Hepatocyte (in vitro differentiated cells): Measurements from ENCODE around the gene CROCC2. TPM values are rescaled to one million over a fixed set of nuclear protein-coding genes. Genes with fewer than 3 reads are reported as not detected.

Source experiments
- DNase-seq: peaks from one replicate; pipeline ENCODE4 v3.0.0-alpha.2; 2016; ENCODE audit warnings: low spot score
- H2AFZ ChIP-seq: fragments of 200-600 bp; sonication (generic); 2 replicates; pipeline ENCODE4 v1.6.0; 2016; ENCODE audit warnings: antibody characterized with exemption, mild to moderate bottlenecking
- H3K27ac ChIP-seq: fragments of 200-600 bp; sonication (generic); 2 replicates; pipeline ENCODE4 v1.5.1; 2016; ENCODE audit warnings: mild to moderate bottlenecking
- H3K27me3 ChIP-seq: fragments of 200-600 bp; sonication (generic); 2 replicates; pipeline ENCODE4 v1.6.1; 2016
- H3K36me3 ChIP-seq: fragments of 200-600 bp; sonication (generic); replicated peaks from 2 replicates; pipeline ENCODE4 v1.5.1; 2016; ENCODE audit warnings: low read depth; ENCODE audit not compliant: insufficient read depth
- H3K4me1 ChIP-seq: fragments of 200-600 bp; sonication (generic); 2 replicates; pipeline ENCODE4 v1.5.1; 2016; ENCODE audit warnings: mild to moderate bottlenecking, moderate library complexity; ENCODE audit not compliant: insufficient read depth
- H3K4me2 ChIP-seq: fragments of 200-600 bp; sonication (generic); 2 replicates; pipeline ENCODE4 v1.6.0; 2016
- H3K4me3 ChIP-seq: fragments of 200-600 bp; sonication (generic); 2 replicates; pipeline ENCODE4 v1.5.1; 2016; ENCODE audit warnings: mild to moderate bottlenecking
- H3K79me2 ChIP-seq: fragments of 200-600 bp; sonication (generic); 2 replicates; pipeline ENCODE4 v1.6.0; 2017; ENCODE audit warnings: mild to moderate bottlenecking
- H3K9me2 ChIP-seq: fragments of 200-600 bp; sonication (generic); replicated peaks from 2 replicates; pipeline ENCODE4 v1.6.0; 2017; ENCODE audit warnings: mild to moderate bottlenecking; ENCODE audit not compliant: insufficient read depth
- H3K9me3 ChIP-seq: fragments of 200-600 bp; sonication (generic); 2 replicates; pipeline ENCODE4 v1.5.1; 2016; ENCODE audit warnings: low read depth, mild to moderate bottlenecking
- H4K20me1 ChIP-seq: fragments of 200-600 bp; sonication (generic); 2 replicates; pipeline ENCODE4 v1.6.0; 2016; ENCODE audit warnings: mild to moderate bottlenecking; ENCODE audit not compliant: insufficient read depth, poor library complexity, severe bottlenecking
- EZH2 ChIP-seq: fragments of 200-600 bp; sonication (generic); IDR thresholded peaks from 2 replicates; pipeline ENCODE4 v1.6.1; 2016; ENCODE audit warnings: antibody characterized with exemption, mild to moderate bottlenecking, borderline replicate concordance
- EZH2phosphoT487 ChIP-seq: fragments of 200-600 bp; sonication (generic); IDR thresholded peaks from one replicate; pipeline ENCODE4 v1.6.1; 2018; ENCODE audit warnings: antibody characterized with exemption, mild to moderate bottlenecking, low read depth, moderate library complexity; ENCODE audit not compliant: unreplicated experiment, severe bottlenecking
- WGBS: methylation state at CpG from one replicate; pipeline ENCODE4 v1.1.6; 2016; ENCODE audit warnings: low lambda C conversion rate; ENCODE audit errors: missing lambda C conversion rate; 5-methylcytosine and 5-hydroxymethylcytosine counted together
- polyA plus RNA-seq: library from polyadenylated mRNA; unstranded; fragments of >200 nt; fragmentation: Nextera tagmentation; extraction: Ambion mirVana; gene quantifications from 2 replicates; pipeline ENCODE4 v1.2.1, GENCODE V29; 2016
- total RNA-seq: library from RNA; depleted of rRNA; stranded (reverse); fragments of >200 nt; gene quantifications from 2 replicates; pipeline ENCODE4 v1.2.3, GENCODE V29; 2014
- TF ChIP-seq, protein P1 (sequence below): fragments of 200-600 bp; sonication (generic); IDR thresholded peaks from 2 replicates; pipeline ENCODE4 v1.5.1; 2016; ENCODE audit warnings: antibody characterized with exemption, mild to moderate bottlenecking; ENCODE audit not compliant: poor library complexity

The CROCC2 gene
- total and polyA plus RNA-seq, 2 experiments from 2014 or later: 0.04 to 0.10 TPM

DNA sequence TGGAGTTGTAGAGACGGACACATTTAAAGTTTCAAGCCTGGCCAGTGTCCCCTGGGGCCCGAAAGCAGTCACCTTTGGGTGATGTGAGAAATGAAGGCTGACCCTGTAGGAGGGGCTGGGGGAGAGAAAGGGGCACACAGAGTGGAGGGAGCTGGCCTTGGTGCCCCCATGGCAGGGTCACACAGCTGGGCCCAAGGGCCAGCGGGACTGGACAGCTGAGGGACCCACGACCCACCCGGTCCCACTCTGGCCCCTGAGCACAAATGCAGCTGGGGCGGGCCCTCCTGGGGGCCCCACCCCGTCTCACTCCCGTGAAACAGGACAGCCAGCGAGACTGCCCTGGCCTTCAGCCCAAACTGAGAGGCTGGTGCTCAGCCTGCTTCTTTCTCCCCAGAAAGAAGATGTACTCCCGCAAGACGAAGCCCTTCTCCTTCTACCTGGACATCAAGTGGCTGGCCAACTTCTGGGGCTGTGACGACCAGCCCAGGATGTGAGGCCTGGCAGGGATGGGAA is 31.4 kb upstream of the CROCC2 start:
- H3K4me2 ChIP-seq: peak overlapping the region; percentile 46
- H3K79me2 ChIP-seq: no peaks in the 10 kb centered on the region
- H3K27me3 ChIP-seq: no peaks in the 10 kb centered on the region
- H3K9me2 ChIP-seq: no peaks in the 10 kb centered on the region
- H3K9me3 ChIP-seq: no peaks in the 10 kb centered on the region
- peak overlapping the region; percentile 90 for H3K27ac ChIP-seq
- no peak for DNase-seq
- H2AFZ ChIP-seq: no peak overlapping the region
- no peaks in the 10 kb centered on the region for H4K20me1 ChIP-seq
- TF ChIP-seq EZH2: no peak
- TF ChIP-seq, protein P1, sequence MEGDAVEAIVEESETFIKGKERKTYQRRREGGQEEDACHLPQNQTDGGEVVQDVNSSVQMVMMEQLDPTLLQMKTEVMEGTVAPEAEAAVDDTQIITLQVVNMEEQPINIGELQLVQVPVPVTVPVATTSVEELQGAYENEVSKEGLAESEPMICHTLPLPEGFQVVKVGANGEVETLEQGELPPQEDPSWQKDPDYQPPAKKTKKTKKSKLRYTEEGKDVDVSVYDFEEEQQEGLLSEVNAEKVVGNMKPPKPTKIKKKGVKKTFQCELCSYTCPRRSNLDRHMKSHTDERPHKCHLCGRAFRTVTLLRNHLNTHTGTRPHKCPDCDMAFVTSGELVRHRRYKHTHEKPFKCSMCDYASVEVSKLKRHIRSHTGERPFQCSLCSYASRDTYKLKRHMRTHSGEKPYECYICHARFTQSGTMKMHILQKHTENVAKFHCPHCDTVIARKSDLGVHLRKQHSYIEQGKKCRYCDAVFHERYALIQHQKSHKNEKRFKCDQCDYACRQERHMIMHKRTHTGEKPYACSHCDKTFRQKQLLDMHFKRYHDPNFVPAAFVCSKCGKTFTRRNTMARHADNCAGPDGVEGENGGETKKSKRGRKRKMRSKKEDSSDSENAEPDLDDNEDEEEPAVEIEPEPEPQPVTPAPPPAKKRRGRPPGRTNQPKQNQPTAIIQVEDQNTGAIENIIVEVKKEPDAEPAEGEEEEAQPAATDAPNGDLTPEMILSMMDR: no peak
- no peak for TF ChIP-seq EZH2phosphoT487
- H3K4me1 ChIP-seq: peaks cover 15% of the 10 kb centered on the region
- H3K4me3 ChIP-seq: no peak overlapping the region
- WGBS: 86% methylated on average over 12 of the region's 12 CpGs
- H3K36me3 ChIP-seq: no peaks in the 10 kb centered on the region

DNA sequence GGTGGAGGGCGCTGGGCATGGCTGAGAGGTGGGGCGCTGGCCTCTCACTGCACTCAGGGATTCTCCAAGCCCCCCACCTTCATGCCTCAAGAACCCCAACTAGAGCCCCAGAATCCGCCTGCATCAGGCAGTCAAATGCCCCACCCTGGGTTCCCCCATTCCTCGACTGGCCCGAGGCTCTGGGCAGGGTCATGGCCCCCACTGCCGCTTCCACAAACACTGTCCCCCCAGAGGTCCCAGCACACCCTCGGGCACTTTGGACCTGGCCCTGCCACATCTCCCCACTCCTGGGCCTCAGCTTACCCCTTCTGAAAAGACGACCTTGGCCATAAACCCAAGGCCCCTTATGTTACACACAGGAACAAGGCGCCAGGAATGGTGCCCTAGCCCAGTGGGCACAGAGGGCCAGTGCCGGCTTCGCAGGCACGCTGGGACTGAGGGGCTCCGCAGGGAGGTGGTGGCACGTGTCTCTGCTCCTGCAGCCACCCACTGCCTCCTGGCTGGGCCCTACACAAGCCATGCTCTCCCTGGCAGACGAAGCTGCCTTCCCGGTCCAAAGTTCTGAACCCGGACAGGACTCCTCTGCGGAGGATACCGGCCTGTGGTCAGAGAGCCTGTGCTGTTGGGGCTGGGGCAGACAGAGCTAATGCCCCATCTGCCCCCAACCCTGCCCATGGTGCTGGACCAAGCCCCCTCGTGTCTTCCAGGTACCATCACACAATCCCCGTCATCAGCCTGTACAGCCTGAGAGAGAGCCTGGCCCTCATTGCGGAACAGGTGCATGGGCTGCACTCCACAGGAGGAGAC is 30.7 kb upstream of the CROCC2 start:
- no peaks in the 10 kb centered on the region for H3K9me3 ChIP-seq
- no peaks in the 10 kb centered on the region for H4K20me1 ChIP-seq
- no peak for DNase-seq
- H3K9me2 ChIP-seq: no peaks in the 10 kb centered on the region
- peak overlapping the region; percentile 90 for H3K27ac ChIP-seq
- H3K4me3 ChIP-seq: no peak overlapping the region
- H3K4me1 ChIP-seq: peaks cover 15% of the 10 kb centered on the region
- no peaks in the 10 kb centered on the region for H3K36me3 ChIP-seq
- no peaks in the 10 kb centered on the region for H3K27me3 ChIP-seq
- TF ChIP-seq, protein P1: no peak
- TF ChIP-seq EZH2: no peak
- no peak for TF ChIP-seq EZH2phosphoT487
- no peak overlapping the region for H3K4me2 ChIP-seq
- H3K79me2 ChIP-seq: no peaks in the 10 kb centered on the region
- WGBS: 96% methylated on average over 22 of the region's 22 CpGs
- no peak overlapping the region for H2AFZ ChIP-seq

DNA sequence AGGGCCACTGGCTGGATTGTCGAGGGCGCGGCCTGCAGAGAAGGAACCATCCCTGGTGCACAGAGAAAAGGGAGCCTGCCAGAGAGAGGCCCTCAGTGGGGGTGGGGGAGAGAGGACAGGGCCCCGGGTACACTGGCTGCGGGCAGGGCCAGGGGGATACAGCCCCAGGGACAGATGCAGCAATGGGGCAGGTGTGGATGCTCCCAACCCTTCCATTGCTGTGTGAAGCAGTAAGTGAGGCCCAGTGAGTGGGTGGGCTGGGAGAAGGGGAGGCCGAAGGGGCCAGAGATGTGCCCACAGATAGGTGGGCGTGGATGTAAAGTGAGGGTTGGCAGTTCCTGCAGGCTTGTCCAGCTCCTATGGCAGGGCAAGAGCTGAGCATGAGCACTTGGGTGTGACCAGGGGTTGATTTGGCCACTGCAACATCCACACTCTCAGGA is 30.1 kb upstream of the CROCC2 start:
- no peaks in the 10 kb centered on the region for H3K9me3 ChIP-seq
- DNase-seq: no peak
- H3K4me1 ChIP-seq: peaks cover 15% of the 10 kb centered on the region
- H3K27me3 ChIP-seq: no peaks in the 10 kb centered on the region
- no peak overlapping the region for H3K4me2 ChIP-seq
- H4K20me1 ChIP-seq: no peaks in the 10 kb centered on the region
- H3K27ac ChIP-seq: no peak overlapping the region
- no peak for TF ChIP-seq EZH2phosphoT487
- no peak for TF ChIP-seq EZH2
- TF ChIP-seq, protein P1: no peak
- no peak overlapping the region for H2AFZ ChIP-seq
- no peak overlapping the region for H3K4me3 ChIP-seq
- H3K79me2 ChIP-seq: no peaks in the 10 kb centered on the region
- no peaks in the 10 kb centered on the region for H3K36me3 ChIP-seq
- WGBS: 76% methylated on average over 7 of the region's 7 CpGs
- no peaks in the 10 kb centered on the region for H3K9me2 ChIP-seq
